A204.1 (cell line): ENCODE results near the gene CRYGD.
A peak's percentile ranks its signal among the peaks of the same experiment; 100 is the strongest.
"Not testable (repeated sequence)": the region's sequence is repeated elsewhere in the genome, so short reads cannot be mapped to it uniquely, and the experiment has no call there.

Experiments used
- FAIRE-seq: peaks from 2 replicates; lab custom pipeline; 2012; peaks lifted over from hg19 to GRCh38; lab: Jason Lieb, UNC

CRYGD gene

GRCh38 chr2:208129744-208130711 lies 5.7 kb upstream of the CRYGD start, which contains the start of gene CRYGC:
CRYGC (minus strand) TSS chr2:208129828; CDS start chr2:208129792, 36 bp downstream.
- FAIRE-seq, result no peak

DNA sequence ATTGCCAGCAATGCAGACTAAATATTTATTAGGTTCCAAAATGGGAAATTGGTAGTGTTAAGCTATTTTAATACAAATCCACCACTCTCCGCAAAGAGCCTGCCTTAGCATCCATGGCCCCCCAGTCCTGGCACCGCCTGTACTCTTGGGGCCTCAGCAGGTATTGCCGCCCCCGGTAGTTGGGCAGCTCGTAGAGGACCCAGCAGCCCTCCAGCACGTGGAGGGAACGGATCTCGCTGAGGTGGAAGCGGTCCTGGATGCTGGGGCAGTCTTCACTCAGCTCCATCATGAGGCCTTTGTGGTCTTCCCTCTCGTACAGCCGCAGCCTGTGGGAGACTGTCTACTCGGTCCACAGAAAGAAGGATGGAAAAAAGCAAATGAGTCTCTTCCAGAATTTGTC lies 3.8 kb upstream of the CRYGD start:
- FAIRE-seq, result no peak

- no peak for FAIRE-seq
These were observed 2.8 kb upstream of the CRYGD start for GRCh38 chr2:208127090-208127489.

- no peak for FAIRE-seq
These were observed 927 bp upstream of the CRYGD start for GRCh38 chr2:208125251-208125650.

GRCh38 chr2:208122248-208122647 lies 2.1 kb downstream of the CRYGD start:
- FAIRE-seq, result peak; percentile 100

GRCh38 chr2:208118918-208119317 lies 5.4 kb downstream of the CRYGD start:
- no peak for FAIRE-seq

DNA sequence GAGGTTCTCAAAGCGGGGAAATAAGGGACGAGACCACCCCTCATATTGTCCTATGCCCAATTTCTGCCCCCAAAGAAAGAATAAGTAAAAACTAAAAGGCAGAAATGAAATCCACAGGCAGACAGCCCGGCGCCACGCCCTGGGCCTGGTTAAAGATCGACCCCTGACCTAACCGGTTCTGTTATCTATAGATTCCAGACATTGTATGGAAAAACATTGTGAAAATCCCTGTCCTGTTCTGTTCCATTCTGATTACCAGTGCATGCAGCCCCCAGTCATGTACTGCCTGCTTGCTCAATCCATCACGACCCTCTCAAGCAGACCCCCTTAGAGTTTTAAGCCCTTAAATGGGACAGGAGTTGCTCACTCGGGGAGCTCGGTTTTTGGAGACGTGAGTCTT lies 6.9 kb downstream of the CRYGD start:
- FAIRE-seq, result not testable (repeated sequence)

DNA sequence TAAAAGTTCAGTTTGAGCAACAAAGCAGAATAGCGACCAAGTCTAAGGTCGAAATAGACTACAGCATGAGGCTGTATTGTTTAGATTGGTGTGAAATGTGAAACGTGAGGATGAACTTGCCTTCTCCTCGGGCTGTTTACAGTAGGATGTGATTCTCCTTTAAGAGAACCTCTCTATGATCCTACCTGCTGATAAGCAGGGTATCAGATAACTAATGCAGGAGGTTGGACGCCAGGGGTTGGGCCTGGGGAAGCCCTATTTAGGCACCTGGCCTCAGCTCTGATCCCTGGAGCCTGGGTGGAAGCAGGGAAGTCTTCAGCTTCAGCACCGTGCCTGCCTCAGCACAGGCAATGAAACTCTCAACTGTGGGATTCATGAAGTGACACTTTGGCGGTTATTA lies 11.4 kb downstream of the CRYGD start:
- no peak for FAIRE-seq

DNA sequence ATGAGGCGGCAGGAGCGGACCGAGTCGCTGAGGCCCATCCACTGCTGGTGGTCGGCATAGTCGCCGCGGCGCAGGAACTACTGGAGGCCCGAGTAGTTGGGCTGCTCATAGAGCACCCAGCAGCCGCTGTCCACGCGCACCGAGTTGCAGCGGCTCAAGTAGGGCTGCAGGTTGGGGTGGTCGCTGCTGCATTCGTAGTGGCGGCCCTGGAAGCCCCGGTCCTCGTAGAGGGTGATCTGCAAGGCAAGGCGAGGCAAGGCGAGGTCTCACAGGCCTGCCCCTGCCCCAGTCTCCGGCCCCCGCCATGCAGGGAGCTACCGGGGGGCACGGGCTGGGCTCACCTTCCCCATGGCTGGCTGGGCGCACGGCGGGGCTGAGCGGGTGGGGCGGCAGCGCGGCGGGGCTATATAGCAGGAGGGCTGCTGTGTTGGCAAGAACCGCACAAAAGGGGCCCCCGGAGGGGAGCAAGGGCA lies 12.0 kb downstream of the CRYGD start:
- not testable (repeated sequence) for FAIRE-seq

GRCh38 chr2:208103616-208104015 lies 20.7 kb downstream of the CRYGD start:
- no peak for FAIRE-seq

GRCh38 chr2:208101716-208102631 lies 22.4 kb downstream of the CRYGD start:
- FAIRE-seq, result peak; percentile 68

DNA sequence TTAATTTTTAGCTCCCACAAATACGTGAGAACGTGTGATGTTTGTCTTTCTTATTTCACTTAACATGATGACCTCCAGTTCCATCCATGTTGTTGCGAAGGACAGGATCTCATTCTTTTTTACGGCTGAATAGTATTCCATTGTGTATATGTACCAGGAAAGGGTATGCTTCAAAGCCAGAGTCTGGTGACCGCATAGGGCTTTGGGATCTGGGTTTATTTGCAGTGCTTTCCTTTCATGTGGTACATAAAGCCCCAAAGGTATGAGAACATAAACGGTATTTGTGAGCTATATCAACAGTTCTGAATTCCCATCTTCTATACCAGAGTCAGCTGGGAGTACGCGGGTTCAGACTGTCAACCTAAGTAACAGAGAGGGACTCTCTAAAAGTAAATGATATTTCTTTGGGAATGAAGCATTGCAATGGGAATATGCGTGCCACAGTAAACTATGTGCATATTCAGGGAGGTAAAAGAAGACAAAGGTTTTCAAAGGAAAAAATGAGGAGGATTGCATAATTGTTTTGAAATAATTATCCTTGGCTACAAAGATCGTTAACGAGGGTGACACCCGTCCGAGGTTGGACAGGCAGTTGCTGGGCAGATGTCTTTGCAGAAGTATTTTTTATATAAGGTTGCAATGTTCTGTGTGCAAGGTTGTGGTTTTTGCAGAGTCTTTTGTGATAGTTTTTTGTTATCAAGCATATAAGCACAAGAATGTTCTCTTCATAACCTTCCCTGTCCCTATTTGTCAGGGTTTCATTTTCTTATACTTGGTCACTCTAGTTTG lies 24.4 kb downstream of the CRYGD start:
- no peak for FAIRE-seq

DNA sequence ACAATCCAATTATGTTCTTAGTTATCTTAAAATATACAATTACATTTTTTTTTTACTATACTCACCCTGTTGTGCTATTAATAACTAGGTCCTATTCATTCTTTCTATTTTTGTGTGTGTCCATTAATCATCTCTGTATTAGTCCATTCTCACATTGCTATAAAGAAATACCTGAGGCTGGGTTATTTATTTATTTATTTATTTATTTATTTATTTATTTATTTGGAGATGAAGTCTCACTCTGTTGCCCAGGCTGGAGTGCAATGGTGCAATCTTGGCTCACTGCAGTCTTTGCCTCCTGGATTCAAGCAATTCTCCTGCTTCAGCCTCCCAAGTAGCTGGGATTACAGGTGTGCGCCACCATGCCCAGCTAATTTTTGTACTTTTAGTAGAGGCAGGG lies 25.6 kb downstream of the CRYGD start:
- not testable (repeated sequence) for FAIRE-seq

GRCh38 chr2:208098267-208098666 lies 26.1 kb downstream of the CRYGD start:
- no peak for FAIRE-seq

DNA sequence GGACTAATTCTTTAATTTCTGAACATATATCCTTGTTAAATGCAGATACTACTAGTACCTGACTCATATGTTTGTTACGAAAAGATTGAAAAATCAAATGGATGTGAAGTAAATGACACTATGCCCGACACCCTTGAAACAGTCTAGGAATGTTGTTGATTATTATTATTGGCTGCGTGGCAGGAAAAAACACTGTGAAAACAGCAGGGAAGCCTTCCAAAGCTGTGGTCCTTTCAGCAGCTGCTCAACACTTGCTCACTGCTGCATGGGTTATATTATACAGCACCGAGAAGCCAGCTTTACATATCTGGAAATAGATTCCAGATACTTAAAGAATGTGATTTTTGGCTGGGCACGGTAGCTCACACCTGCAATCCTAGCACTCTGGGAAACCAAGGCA lies 26.5 kb downstream of the CRYGD start:
- FAIRE-seq, result no peak

- FAIRE-seq, result no peak
These were observed 27.0 kb downstream of the CRYGD start for GRCh38 chr2:208097313-208097712.

DNA sequence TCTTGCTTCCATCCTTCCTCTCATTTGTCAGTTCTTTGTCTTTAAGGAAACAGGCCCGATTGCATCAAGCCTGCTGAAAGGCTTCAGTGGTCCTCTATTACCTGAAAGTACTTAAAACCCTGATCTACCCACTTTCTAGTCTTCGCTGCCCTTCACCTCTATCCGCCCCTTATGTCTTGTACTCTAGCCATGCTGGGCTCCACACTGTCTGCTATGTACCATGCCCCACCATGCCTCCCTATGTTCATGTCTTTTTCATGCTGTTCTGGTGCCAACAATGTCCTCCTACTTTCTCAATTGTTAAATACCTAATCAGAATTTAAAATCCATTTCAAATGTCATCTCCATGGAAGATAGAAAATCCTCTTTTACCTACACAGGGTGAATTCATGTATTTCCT lies 28.2 kb downstream of the CRYGD start:
- FAIRE-seq, result no peak

DNA sequence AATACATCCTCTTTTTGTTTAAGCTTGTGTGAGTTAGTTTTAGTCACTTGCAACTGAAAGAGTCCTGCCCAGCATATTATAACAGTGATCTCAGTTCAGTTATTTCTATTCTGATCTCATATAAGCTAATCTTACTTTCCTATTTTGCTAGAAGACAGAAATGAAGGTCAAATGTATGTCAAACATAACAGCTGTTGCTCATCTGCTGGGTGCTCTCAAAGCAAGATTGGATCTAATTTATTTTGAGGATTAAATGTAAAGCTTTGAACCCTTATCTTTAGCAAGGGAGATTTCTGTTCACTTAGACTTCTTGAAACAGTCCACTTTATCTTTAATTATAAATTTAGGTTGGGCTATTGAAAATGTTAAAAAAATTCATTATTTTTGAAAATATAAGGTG lies 31.2 kb downstream of the CRYGD start:
- peak; percentile 51 for FAIRE-seq

DNA sequence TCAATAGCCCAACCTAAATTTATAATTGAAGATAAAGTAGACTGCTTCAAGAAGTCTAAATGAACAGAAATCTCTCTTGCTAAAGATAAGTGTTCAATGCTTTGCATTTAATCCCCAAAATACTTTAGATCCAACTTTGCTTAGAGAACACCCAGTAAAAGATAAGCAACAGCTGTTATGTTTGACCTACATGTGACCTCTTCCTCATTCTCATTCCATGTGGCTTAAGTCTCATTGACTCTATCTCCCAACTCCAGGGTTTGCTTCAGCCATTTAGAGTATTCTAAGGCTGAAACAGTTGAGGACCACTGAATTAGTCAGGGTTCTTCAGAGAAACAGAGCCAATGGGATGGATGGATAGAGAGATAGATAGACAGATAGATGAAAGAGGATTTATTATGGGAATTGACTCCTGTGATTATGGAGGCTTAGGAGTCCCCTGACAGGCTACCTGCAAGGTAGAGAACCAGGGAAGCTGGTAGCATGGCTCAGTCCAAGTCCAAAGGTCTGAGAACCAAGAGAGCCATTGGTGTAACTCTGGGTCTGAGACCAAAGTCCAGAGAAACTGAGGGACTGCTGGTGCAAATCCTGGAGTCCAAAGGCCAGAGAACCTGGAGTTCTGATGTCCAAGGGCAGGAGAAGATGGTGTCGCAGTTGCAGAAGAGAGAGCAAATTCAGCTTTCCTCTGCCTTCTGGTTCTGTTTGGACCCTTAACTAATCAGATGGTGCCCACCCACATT lies 32.1 kb downstream of the CRYGD start:
- FAIRE-seq, result no peak

GRCh38 chr2:208090420-208090819 lies 33.9 kb downstream of the CRYGD start:
- FAIRE-seq, result no peak

GRCh38 chr2:208086029-208086428 lies 38.3 kb downstream of the CRYGD start:
- FAIRE-seq, result no peak
